GM11168 (cell line): ENCODE results near the gene LAMC1.

Experiments
- in situ Hi-C: fragments of 300-500 bp; cut with MboI; formaldehyde crosslinking; loops from one replicate; pipeline ENCODE4 v1.12.0; 2022; ENCODE audit warnings: low sequenced_read_pairs; ENCODE audit not compliant: unreplicated experiment

Gene LAMC1

GRCh38 chr1:183074215-183074614, 51.0 kb downstream of the LAMC1 start:
- in situ Hi-C loops, result no loop called here

DNA sequence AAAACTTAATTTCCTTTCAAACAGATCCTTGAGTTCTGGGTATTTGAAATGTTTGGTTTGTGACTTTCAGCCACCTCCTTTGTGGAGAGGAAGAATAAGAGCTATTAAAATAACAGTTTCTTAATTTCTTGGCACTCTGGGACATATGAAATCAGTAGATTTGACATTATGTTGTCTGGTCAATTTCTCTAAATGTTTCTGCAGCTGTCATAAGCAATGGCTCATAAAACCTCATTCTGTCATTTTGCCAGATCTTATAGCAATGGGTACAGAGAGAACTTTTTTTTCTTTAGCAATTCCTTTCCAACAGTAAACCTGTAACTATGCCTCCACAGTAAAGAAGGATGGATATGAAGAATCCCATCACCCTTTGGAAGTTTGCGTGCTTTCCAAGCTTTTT, 52.6 kb downstream of the LAMC1 start:
- in situ Hi-C loops, result no loop called here

DNA sequence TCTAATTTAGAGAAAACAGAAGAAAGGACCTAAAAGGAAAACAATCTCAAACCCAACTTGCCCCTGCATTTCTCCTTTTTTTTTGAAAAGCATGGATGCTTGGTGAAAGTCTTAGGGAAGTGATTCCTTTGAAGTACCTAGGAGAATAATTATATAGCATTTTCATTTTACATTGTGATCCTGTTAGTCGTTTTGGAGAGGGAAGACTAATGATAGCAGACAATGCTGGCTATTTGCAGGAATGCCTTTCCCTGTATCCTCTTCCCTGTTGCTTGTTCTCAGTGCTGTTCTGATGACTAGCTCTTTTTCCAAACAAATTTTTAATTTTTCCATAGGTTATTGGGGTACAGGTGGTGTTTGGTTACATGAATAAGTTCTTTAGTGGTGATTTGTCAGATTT, 53.9 kb downstream of the LAMC1 start:
- in situ Hi-C loops, result no loop called here

DNA sequence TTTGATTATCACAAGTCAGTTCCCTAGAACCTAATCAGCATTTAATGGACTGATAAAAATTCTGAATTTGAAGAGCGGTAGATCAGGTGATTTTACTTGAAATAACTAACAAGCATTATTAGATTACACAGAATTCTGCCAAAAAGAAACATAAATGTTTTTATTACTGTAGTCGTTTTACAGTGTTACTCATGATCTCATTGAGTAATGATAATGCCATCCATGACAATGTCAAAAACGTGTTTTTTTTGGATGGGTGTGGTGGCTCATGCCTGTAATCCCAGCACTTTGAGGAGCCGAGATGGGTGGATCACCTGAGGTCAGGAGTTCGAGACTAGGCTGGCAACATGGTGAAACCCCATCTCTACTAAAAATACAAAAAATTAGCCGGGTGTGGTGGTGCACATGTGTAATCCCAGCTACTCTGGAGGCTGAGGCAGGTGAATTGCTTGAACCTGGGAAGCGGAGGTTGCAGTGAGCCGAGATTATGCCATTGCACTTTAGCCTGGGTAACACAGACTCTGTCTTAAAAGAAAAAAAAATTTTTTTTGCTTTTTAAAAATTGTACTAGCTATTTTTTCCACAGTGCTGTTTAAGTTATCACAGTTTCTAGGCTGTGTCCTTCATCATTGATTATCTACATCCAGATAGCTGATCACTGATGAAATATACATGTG, 56.6 kb downstream of the LAMC1 start:
- in situ Hi-C loops, result no loop called here

GRCh38 chr1:183080406-183080805, 57.2 kb downstream of the LAMC1 start:
- in situ Hi-C loops, result no loop called here

GRCh38 chr1:183081402-183082120, 58.3 kb downstream of the LAMC1 start:
- in situ Hi-C loops, result no loop called here

- in situ Hi-C loops, result no loop called here
Observed at GRCh38 chr1:183082650-183083049, 59.4 kb downstream of the LAMC1 start.

GRCh38 chr1:183087001-183087400, 63.8 kb downstream of the LAMC1 start:
- in situ Hi-C loops, result no loop called here

DNA sequence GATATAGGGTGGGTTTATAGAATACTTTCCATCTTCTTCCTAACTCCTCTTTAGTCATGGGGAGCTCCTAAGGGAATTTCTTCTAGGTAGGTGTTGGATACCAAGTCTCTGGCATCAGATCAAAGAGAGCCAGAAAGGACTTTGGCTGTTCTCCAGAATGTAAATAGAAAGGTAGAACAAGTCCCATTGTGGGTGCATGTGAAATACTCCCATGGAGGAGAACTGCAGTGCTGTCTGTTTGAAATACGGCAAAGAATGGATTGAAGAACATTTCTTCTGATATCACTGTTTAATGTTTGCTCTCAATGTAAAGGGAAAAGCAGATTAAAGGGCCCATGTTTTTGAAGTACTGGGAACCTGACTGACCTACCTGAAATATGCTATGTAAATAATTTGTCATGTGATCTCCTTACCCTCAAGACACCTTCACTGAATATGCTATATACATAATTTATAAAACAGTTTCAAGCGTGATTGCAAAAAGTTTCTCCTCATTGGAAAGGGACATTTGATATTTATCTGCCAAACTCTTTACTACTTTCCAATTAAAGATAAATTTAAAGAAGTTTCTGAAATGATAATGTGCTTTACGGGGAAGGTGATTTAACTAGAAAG, 65.9 kb downstream of the LAMC1 start:
- in situ Hi-C loops, result no loop called here

- in situ Hi-C loops, result no loop called here
Observed at GRCh38 chr1:183090391-183091006, 67.3 kb downstream of the LAMC1 start.

DNA sequence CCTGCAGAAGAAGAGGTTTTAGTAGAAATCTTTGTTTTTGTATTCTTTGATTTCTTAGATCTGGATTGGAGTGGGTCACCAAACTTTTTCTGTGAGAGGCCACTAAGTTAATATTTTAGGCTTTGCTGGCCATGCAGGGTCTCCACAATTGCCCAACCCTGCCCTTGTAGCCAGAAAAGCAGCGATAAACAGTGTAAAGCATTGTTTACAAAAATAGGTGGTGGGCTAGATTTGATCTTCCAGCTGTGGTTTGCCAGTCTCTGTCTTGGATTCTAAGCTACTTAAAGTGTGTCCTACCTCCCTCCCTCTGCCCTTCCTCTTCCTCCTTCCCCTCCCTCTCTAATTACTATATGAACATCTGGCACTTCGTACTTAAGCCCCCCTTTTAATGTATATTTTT, 68.0 kb downstream of the LAMC1 start:
- in situ Hi-C loops, result no loop called here

DNA sequence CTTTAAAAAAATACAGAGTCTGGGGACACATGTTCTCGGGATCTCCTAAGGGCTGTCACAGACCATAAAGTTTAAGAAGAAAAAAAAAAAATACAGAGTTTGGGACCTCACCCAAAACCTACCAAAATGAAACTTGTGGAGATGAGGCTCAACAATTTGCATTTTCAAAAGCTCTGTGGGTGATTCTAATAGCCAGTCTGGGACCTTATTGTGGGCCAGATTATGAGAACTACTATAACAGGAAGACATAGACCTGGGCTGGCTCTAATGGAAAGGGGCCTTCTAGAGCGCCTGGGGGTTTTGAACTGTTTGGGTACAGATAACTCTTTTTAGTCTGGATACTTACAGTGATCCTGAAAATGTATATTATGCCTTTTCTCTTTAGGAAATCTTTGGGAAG, 69.1 kb downstream of the LAMC1 start:
- in situ Hi-C loops, result no loop called here

DNA sequence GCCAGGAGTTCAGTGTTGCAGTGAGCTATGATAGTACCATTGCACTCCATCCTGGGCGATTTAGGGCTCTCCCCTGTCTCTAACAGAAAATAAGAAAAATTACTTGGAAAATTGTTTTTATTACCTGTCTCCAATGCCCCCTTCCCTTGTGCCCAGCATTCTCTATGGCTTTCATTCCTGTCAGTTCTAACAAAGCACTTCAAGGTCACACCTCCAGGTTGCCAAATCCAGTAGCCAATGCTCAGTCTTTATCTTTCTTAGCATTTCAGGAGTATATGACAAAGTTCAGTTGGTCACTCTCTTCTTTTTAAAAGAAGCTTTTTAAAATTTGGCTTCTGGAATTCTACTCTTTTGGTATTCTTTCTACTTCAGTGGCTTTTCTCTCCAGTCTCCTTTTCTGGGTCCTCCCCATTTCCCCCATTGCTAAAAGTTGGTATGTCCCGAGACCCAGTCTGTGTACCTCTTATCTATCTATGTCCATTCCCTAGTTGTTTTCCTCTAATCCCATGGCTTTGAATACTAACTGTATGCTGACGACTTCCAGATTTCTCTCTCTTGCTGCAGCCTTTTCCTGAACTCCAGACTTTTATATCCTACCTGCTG, 69.9 kb downstream of the LAMC1 start:
- in situ Hi-C loops, result no loop called here

- in situ Hi-C loops, result no loop called here
Observed at GRCh38 chr1:183093786-183094298, 70.6 kb downstream of the LAMC1 start.

- in situ Hi-C loops, result no loop called here
Observed at GRCh38 chr1:183094351-183094750, 71.1 kb downstream of the LAMC1 start.

GRCh38 chr1:183096351-183096750, 73.1 kb downstream of the LAMC1 start:
- in situ Hi-C loops, result no loop called here

GRCh38 chr1:183096894-183097293, 73.7 kb downstream of the LAMC1 start:
- in situ Hi-C loops, result no loop called here

- in situ Hi-C loops, result no loop called here
Observed at GRCh38 chr1:183097438-183098051, 74.3 kb downstream of the LAMC1 start.

GRCh38 chr1:183098317-183098716, 75.1 kb downstream of the LAMC1 start:
- in situ Hi-C loops, result no loop called here

- in situ Hi-C loops, result no loop called here
Observed at GRCh38 chr1:183100361-183100974, 77.2 kb downstream of the LAMC1 start.
